Measurements from ENCODE around the gene PRICKLE2.

PRICKLE2 gene

GRCh38 chr3:64058566-64058965 is 166.7 kb downstream of the PRICKLE2 start:
- H4K20me1 ChIP-seq (ENCODE audit: control insufficient read depth, insufficient read depth, low read depth, low read length) = no peaks in the 10 kb centered on the region
- no peaks in the 10 kb centered on the region for H3K27me3 ChIP-seq (ENCODE audit: control insufficient read depth, low read length)
- H3K79me2 ChIP-seq (ENCODE audit: control insufficient read depth, low read length) = no peaks in the 10 kb centered on the region
- no peaks in the 10 kb centered on the region for H3K36me3 ChIP-seq (ENCODE audit: control insufficient read depth, low read length)
- TF ChIP-seq CTCF (IDR thresholded peaks at IDR 0.05; ENCODE audit: low read depth, low read length, poor library complexity, severe bottlenecking) (no peak), EZH2phosphoT487 (IDR thresholded peaks at IDR 0.05; ENCODE audit: borderline replicate concordance, low read length) (no peak)
- no peaks in the 10 kb centered on the region for H3K9me2 ChIP-seq (replicated peaks; ENCODE audit: control insufficient read depth, low read length)
- H3K4me2 ChIP-seq (ENCODE audit: low read length) = no peak overlapping the region
- H3F3A ChIP-seq (ENCODE audit: control insufficient read depth, insufficient read depth) = no peaks in the 10 kb centered on the region
- no peaks in the 10 kb centered on the region for H3K9me3 ChIP-seq (ENCODE audit: control insufficient read depth, insufficient read depth, low read length)
- H3K27ac ChIP-seq (ENCODE audit: low read depth, low read length) = no peak overlapping the region
- H3K4me1 ChIP-seq (ENCODE audit: control insufficient read depth, low read length) = no peaks in the 10 kb centered on the region; the same call in 1 of the 2 replicates
- no peak overlapping the region for H3K4me3 ChIP-seq (ENCODE audit: low read length)

- H3K9me3 ChIP-seq (ENCODE audit: control insufficient read depth, insufficient read depth, low read length) = no peaks in the 10 kb centered on the region
- TF ChIP-seq EZH2phosphoT487 (IDR thresholded peaks at IDR 0.05; ENCODE audit: borderline replicate concordance, low read length) (no peak), CTCF (IDR thresholded peaks at IDR 0.05; ENCODE audit: low read depth, low read length, poor library complexity, severe bottlenecking) (no peak)
- no peak overlapping the region for H3K27ac ChIP-seq (ENCODE audit: low read depth, low read length)
- H3K9me2 ChIP-seq (replicated peaks; ENCODE audit: control insufficient read depth, low read length) = no peaks in the 10 kb centered on the region
- H4K20me1 ChIP-seq (ENCODE audit: control insufficient read depth, insufficient read depth, low read depth, low read length) = no peaks in the 10 kb centered on the region
- no peaks in the 10 kb centered on the region for H3K79me2 ChIP-seq (ENCODE audit: control insufficient read depth, low read length)
- no peaks in the 10 kb centered on the region for H3K36me3 ChIP-seq (ENCODE audit: control insufficient read depth, low read length)
- H3K27me3 ChIP-seq (ENCODE audit: control insufficient read depth, low read length) = no peaks in the 10 kb centered on the region
- no peaks in the 10 kb centered on the region for H3F3A ChIP-seq (ENCODE audit: control insufficient read depth, insufficient read depth)
- no peaks in the 10 kb centered on the region; the same call in 1 of the 2 replicates for H3K4me1 ChIP-seq (ENCODE audit: control insufficient read depth, low read length)
- H3K4me3 ChIP-seq (ENCODE audit: low read length) = no peak overlapping the region
- no peak overlapping the region for H3K4me2 ChIP-seq (ENCODE audit: low read length)
Observed at GRCh38 chr3:64057231-64057630, 168.0 kb downstream of the PRICKLE2 start.

GRCh38 chr3:64056606-64057180 is 168.6 kb downstream of the PRICKLE2 start:
- TF ChIP-seq CTCF (IDR thresholded peaks at IDR 0.05; ENCODE audit: low read depth, low read length, poor library complexity, severe bottlenecking) = no peak
- TF ChIP-seq EZH2phosphoT487 (IDR thresholded peaks at IDR 0.05; ENCODE audit: borderline replicate concordance, low read length) = no peak
- no peak overlapping the region for H3K4me3 ChIP-seq (ENCODE audit: low read length)
- H3K27me3 ChIP-seq (ENCODE audit: control insufficient read depth, low read length) = no peaks in the 10 kb centered on the region
- H3F3A ChIP-seq (ENCODE audit: control insufficient read depth, insufficient read depth) = no peaks in the 10 kb centered on the region
- no peaks in the 10 kb centered on the region for H3K79me2 ChIP-seq (ENCODE audit: control insufficient read depth, low read length)
- no peaks in the 10 kb centered on the region for H4K20me1 ChIP-seq (ENCODE audit: control insufficient read depth, insufficient read depth, low read depth, low read length)
- no peak overlapping the region for H3K27ac ChIP-seq (ENCODE audit: low read depth, low read length)
- H3K9me3 ChIP-seq (ENCODE audit: control insufficient read depth, insufficient read depth, low read length) = no peaks in the 10 kb centered on the region
- no peaks in the 10 kb centered on the region; the same call in 1 of the 2 replicates for H3K4me1 ChIP-seq (ENCODE audit: control insufficient read depth, low read length)
- H3K4me2 ChIP-seq (ENCODE audit: low read length) = no peak overlapping the region
- H3K9me2 ChIP-seq (replicated peaks; ENCODE audit: control insufficient read depth, low read length) = no peaks in the 10 kb centered on the region
- no peaks in the 10 kb centered on the region for H3K36me3 ChIP-seq (ENCODE audit: control insufficient read depth, low read length)

Data from DOHH2 (cell line).